Activated T-helper 1 cell treated with anti-CD3 and anti-CD28 coated beads, Interleukin-2, amount 50 U/mL, for 16 hours (primary cell): Measurements from ENCODE around the gene SLC5A4.
"Not testable (repeated sequence)": the region's sequence is repeated elsewhere in the genome, so short reads cannot be mapped to it uniquely, and the experiment has no call there.

ENCODE experiments used
- DNase-seq, 2 donors: peaks; one replicate each; pipeline ENCODE4 v3.0.0-alpha.2; 2020; ENCODE audit warnings: low read depth in 1 of 2, low spot score in 1 of 2

Gene SLC5A4

DNA sequence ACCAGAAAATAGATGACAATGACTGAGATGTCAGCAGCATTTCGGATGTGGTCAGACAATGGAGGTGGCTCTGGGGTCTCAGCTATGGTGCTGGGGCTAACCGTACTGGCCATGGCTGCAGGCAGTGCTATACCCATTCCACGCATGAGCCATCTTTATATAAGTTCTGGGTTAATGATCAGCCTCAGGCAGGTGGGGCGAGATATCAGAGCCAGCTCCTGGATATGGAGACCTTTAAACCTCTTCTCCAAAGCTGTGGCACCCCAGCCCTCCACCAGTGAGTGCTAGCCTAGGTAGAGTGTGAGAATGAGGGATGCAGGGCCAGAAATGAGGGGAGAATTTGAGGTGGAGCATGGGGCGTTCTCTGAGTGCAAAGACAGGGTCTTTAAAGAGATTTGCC lies at the start of gene SLC5A4:
SLC5A4 (minus strand) TSS at position 131 of the 400 bp plus-strand sequence; CDS start at position 113, 18 bp downstream.
- no peak for DNase-seq

DNA sequence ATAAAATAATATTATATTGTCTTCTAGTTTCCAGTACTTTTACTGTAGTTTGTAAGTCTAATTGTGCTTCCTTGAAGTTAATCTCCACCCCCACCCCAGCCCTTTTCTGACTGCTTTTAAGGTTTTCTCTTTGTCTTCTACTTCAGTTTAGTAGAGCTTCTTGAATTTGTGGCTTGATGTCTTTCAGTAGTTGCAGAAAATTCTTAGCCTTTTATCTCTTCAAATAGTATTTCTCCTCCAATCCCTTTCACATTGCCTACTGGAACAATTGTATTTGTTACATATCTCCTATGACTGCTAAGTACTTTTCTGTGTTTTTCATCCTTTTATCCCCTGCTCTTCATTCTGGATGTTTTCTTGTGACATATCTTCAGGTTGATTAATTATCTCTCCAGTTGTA lies 38.8 kb upstream of the SLC5A4 start:
- DNase-seq = not testable (repeated sequence)

GRCh38 chr22:32286290-32286840 lies 31.2 kb upstream of the SLC5A4 start:
- no peak for DNase-seq

DNA sequence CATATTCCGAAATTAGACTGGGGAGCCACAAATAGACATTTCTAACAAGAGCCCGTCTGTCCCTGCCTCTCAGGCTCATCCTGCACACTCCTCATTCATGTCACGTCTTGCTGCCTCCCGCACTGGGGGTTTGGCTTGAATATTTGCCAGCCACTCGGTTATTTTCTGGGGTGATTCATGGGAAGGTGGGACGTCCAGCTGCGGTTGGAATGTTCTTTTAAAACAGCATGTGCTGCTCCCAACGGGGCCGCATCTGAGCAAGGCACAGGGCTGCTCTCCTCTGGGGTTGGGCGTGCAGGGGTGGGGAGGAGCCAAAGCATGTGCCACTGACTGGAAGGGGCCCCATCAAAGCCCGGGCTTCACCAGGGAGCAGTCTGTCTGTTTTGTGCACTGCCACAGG lies 25.9 kb upstream of the SLC5A4 start:
- no peak for DNase-seq

DNA sequence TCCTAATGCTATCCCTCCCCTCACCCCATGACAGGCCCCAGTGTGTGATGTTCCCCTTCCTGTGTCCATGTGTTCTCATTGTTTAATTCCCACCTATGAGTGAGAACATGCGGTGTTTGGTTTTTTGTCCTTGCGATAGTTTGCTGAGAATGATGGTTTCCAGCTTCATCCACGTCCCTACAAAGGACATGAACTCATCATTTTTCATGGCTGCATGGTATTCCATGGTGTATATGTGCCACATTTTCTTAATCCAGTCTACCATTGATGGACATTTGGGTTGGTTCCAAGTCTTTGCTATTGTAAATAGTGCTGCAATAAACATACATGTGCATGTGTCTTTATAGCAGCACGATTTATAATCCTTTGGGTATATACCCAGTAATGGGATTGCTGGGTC lies 20.2 kb upstream of the SLC5A4 start:
- DNase-seq = not testable (repeated sequence)

GRCh38 chr22:32271389-32271788 lies 16.2 kb upstream of the SLC5A4 start:
- DNase-seq = no peak

GRCh38 chr22:32270641-32271369 lies 15.7 kb upstream of the SLC5A4 start:
- DNase-seq = no peak

DNA sequence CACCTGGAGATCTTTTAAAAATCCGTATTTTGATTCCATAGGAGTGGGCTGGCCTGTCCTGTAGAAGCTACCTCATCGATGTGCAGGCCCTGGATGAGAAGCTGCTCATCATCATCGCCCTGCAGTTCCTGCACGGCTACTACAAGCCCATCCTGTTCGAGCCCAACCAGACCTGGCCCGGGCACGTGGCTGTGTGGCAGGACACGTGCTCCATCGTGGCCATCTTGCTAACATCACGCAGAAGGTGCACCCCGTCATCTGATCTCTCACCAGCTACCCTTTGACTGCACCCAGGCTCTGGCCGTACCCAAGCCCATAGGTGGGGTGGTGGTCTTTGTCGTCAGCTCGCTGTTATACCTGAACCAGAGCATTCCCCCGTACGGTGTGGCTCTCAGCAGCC lies 14.2 kb upstream of the SLC5A4 start:
- no peak for DNase-seq

- no peak for DNase-seq
Measured at GRCh38 chr22:32267011-32267410, 11.9 kb upstream of the SLC5A4 start.

- peak; percentile 25 to 53 for DNase-seq
Measured at GRCh38 chr22:32265882-32266767, 11.0 kb upstream of the SLC5A4 start.

- not testable (repeated sequence) for DNase-seq
Measured at GRCh38 chr22:32263678-32264077, 8.5 kb upstream of the SLC5A4 start.

GRCh38 chr22:32261306-32261705 lies 6.2 kb upstream of the SLC5A4 start:
- DNase-seq = no peak

- no peak for DNase-seq
Measured at GRCh38 chr22:32258791-32259190, 3.6 kb upstream of the SLC5A4 start.

- no peak for DNase-seq
Measured at GRCh38 chr22:32255726-32256125, 579 bp upstream of the SLC5A4 start.

DNA sequence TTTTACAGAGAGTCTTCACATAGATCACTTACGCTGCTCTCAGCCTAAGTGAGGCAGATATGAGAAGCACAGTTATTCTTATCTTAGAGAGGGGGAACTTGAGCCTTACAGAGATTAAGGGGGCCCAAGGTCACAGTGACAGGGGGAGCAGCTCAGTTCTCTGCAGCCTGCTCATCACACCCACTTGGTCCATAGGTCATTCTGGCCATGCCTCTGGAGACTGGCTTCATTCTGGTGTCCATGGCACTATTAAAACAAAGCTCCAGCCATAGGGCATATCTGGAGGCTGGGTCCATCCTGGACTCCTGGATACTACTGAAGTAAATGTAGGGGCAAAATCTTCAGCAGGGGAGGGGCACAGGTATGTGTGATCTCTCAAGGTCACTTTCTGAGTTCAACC lies 5.9 kb downstream of the SLC5A4 start:
- no peak for DNase-seq

DNA sequence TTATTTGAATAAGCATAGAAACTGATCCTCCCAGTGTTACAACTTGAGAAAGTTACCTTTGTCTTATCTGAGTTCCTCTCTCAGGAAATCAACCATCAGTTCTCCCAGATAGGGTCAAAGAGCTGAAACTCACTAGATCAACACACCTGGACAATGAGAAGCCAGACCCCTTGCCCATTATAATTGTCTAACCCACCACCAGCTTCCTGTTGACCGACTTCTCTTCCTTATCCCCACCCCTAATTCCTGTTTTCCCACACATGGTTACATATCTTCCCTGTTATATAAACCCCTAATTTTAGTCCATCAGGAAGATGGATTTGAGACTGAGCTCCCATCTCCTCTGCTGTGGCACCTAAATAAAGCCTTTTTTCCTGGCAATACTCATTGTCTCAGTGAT lies 6.9 kb downstream of the SLC5A4 start:
- no peak for DNase-seq

GRCh38 chr22:32246166-32246565 lies 9.0 kb downstream of the SLC5A4 start:
- no peak for DNase-seq

- no peak for DNase-seq
Measured at GRCh38 chr22:32245042-32245441, 10.1 kb downstream of the SLC5A4 start.

DNA sequence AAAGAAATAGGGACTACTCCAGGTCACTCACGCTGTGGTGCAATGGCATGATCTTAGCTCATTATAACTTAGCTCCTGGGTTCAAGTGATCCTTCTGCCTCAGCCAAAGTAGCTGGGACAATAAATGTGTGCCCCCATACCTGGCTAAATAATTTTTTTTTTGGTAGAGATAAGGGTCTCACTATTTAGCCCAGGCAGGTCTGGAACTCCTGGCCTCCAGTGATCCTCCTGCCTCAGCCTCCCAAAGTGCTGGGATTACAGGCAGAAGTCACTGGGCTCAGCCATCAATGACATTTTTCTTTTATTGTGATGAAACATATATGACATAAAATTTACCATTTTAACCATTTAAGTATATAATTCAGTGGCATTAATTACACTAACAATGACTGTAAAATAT lies 10.6 kb downstream of the SLC5A4 start:
- no peak for DNase-seq

DNA sequence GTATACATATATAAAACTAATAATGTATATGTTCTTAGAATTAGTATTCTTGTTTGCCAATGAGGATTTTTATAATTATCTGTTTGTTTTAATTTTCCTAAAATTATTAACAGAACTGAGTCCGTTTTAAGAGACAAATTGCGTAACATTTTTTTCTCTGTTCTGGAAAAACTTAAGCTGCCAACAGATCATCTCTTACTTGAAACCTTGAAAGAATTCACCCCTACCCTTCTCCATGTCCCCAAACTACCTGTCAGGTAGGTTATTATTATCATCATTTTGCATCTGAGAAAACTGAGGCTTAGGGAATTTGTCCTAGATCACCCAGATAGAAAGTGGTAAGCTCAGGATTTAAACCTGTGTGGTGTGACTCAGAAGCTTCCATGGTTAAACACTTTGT lies 14.7 kb downstream of the SLC5A4 start:
- DNase-seq = no peak

GRCh38 chr22:32237906-32238305 lies 17.2 kb downstream of the SLC5A4 start:
- DNase-seq = no peak

DNA sequence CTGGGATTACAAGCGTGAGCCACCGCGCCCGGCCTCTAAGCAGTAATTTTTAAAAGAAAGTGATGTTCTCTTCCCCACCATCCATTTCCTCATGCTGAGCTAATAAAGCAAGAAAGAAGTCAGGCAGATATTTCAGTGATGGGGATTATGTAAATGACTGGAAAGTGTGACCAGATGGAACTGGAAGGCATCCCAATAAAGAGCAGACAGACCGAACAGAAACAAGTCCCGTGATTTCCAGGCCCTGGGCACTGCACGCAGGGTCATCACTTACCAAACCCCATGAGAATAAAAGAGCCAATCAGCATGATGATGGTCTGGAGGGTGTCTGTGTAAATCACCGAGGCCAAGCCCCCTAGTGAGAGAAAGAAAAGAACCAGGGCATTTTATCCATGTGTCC lies 18.2 kb downstream of the SLC5A4 start:
- DNase-seq = no peak
